BJ (cell line): Measurements from ENCODE around the gene CLEC20A. TPM values are rescaled to one million over a fixed set of nuclear protein-coding genes. Genes with fewer than 3 reads are reported as not detected.

Source experiments
- CTCF ChIA-PET: fragments of 350-600 bp; formaldehyde crosslinking; extraction: SDS; loops from one replicate; lab custom pipeline; 2021; ENCODE audit warnings: antibody characterized with exemption, inconsistent platforms; lab: Yijun Ruan, JAX
- POLR2A ChIA-PET: fragments of 300-600 bp; sonication (Branson Sonifier 250); formaldehyde crosslinking; extraction: SDS; loops from one replicate; lab custom pipeline; 2021; ENCODE audit warnings: antibody characterized with exemption; lab: Charles Lee
- DNase-seq: peaks from one replicate; pipeline ENCODE4 v3.0.0-alpha.2; 2011; ENCODE audit warnings: low read depth
- H3K27me3 ChIP-seq: 2 replicates; pipeline ENCODE4 v1.6.0; 2011; ENCODE audit warnings: low read length; ENCODE audit not compliant: control insufficient read depth, insufficient read depth
- H3K36me3 ChIP-seq: 2 replicates; pipeline ENCODE4 v1.5.1; 2011; ENCODE audit warnings: low read length; ENCODE audit not compliant: control insufficient read depth, insufficient read depth
- H3K4me3 ChIP-seq: 2 replicates; pipeline ENCODE4 v1.5.1; 2011; ENCODE audit warnings: low read depth, mild to moderate bottlenecking, control low read depth, low read length
- CTCF ChIP-seq: IDR thresholded peaks from 2 replicates; pipeline ENCODE4 v1.5.1; 2011; ENCODE audit warnings: low read depth, mild to moderate bottlenecking, control low read depth, inconsistent platforms, low read length, moderate library complexity; ENCODE audit not compliant: insufficient read depth
- polyA plus RNA-seq: library from polyadenylated mRNA; depleted of rRNA; stranded (reverse); fragments of >200 nt; gene quantifications from 2 replicates; pipeline ENCODE4 v1.2.3, GENCODE V29; 2011; rRNA removed
- small RNA-seq: library from RNA; depleted of rRNA; stranded (forward); fragments of <200 nt; gene quantifications from one replicate; pipeline ENCODE3, GENCODE V24; 2012; ENCODE audit warnings: low replicate concordance, low read depth; ENCODE audit not compliant: insufficient read length

Gene CLEC20A
- polyA plus RNA-seq, 1 experiment, result not detected

DNA sequence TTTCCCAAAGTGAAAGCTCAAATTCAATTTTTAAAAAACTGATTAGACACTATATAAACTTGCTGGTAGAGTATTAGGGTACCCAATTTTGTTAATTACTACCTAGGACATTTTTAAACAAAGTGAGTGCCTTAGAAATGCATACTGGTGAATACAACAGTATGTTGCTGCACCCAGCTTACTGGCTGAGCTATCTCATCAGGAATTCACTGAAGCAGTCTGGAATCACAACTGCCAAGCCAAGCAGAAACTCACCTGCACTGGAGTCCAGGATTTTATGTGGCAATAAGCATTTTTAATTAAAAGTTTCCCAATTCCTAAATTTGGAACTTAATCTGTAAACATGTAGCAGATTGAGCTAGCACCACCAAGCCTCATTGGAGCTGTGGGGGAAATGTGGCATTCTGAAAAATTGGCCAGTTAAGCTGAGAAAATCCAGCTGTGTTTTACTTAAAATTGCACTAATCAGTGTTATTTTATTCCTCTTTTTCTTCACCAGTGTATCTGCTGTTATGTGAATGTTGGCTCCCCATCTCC, 61.8 kb downstream of the CLEC20A start:
- ChIA-PET CTCF (interaction anchor here (0.8 to 1.6 kb wide), 5 partner anchors 11 to 135 kb away, joined by 3 to 9 read pairs (median 3); no protein-coding TSS in a partner anchor), POLR2A (no interaction called here)
- no peaks in the 10 kb centered on the region for H3K36me3 ChIP-seq
- H3K4me3 ChIP-seq, result no peak overlapping the region
- no peak for DNase-seq
- no peaks in the 10 kb centered on the region for H3K27me3 ChIP-seq
- no peak for TF ChIP-seq CTCF

DNA sequence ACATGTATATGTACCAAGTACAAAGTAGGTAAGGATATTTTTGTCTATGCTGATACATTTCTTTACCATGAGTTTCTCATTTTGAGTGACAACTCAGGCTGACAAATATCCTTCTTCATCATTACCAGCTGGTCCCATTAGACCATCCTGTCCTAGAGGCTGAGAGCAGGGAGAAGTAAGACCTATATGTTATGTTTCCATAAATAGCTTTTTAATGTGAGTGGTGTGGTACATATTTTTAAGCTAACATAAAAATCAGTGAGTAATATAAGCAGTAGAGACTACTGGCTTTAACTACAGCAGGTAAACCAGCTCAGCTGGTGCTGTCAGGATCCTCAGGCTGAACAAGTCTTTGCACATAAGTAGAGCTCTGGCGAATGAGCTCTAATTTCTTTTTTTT, 62.4 kb downstream of the CLEC20A start:
- ChIA-PET POLR2A (no interaction called here), CTCF (interaction anchor here (0.8 to 1.6 kb wide), 5 partner anchors 10 to 134 kb away, joined by 3 to 9 read pairs (median 3); no protein-coding TSS in a partner anchor)
- TF ChIP-seq CTCF, result no peak
- no peak for DNase-seq
- H3K4me3 ChIP-seq, result no peak overlapping the region
- no peaks in the 10 kb centered on the region for H3K36me3 ChIP-seq
- H3K27me3 ChIP-seq, result no peaks in the 10 kb centered on the region

Small RNA genes lying within 50 kb of the gene (small RNA-seq; reads per million reads assigned to genes)
- gene RF00017, result not detected

Other genes with a start within 250 kb of the CLEC20A start
- not detected in 2 replicates for gene TEX35, start 16.1 kb upstream of the CLEC20A start, polyA plus RNA-seq
- gene RALGPS2, start 228.3 kb upstream of the CLEC20A start, polyA plus RNA-seq, result 27.7 and 40.9 TPM in 2 replicates